Measurements from ENCODE around the gene SULT1A2.
"Not testable (repeated sequence)": the region's sequence is repeated elsewhere in the genome, so short reads cannot be mapped to it uniquely, and the experiment has no call there.

Gene SULT1A2

GRCh38 chr16:28554634-28555423 lies 42.0 kb downstream of the SULT1A2 start:
- no peak for DNase-seq

- peak; percentile 98 for DNase-seq
Observed at GRCh38 chr16:28553776-28554633, 42.8 kb downstream of the SULT1A2 start, which contains the start of gene SGF29. TSS of gene SGF29 (plus strand) at chr16:28553920. CDS start at chr16:28581070, 27,150 bp downstream.

- DNase-seq: peak; percentile 88
Observed at GRCh38 chr16:28549301-28549899, 47.5 kb downstream of the SULT1A2 start.

DNA sequence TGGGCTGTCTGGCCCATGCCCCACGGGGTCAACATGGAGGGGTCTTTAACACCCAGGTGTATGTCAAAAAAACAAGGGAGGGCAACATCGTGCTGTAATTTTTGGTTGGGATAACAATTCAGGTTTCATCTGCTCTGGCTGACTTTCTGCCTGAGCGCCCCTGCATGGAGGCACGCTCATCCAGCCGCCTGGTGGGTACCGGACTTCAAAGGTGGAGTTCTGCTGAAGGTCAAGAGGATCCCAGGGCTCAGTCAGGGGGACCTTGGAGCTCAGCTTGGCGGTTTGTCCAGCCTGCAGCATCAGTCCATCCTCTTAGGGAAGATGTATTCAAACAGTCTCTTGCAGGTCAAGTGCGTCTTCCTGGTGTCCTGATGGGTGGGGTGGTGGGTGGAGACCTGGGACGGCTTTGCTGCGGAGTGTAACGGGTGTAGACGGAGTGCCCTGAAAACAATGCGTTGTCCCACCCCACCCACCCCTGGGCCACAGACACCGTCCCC lies 48.5 kb downstream of the SULT1A2 start:
- no peak for DNase-seq

GRCh38 chr16:28546626-28547025 lies 50.2 kb downstream of the SULT1A2 start:
- DNase-seq: no peak

DNA sequence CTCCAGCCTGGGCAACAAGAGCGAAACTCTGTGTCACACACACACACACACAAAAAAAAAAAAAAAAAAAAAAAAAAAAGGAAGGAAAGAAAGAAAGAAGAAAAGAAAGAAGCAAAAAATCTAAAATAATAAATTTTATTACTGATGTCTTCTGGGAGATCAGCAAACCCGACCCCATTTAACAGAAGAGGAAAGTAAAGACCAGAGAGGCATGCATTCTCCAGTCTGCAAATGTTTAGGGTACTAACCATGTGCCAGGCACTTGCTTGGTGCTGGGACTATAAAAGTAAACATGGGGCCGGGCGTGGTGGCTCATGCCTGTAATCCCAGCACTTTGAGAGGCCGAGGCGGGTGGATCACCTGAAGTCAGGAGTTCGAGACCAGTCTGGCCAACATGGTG lies 50.9 kb downstream of the SULT1A2 start:
- not testable (repeated sequence) for DNase-seq

DNA sequence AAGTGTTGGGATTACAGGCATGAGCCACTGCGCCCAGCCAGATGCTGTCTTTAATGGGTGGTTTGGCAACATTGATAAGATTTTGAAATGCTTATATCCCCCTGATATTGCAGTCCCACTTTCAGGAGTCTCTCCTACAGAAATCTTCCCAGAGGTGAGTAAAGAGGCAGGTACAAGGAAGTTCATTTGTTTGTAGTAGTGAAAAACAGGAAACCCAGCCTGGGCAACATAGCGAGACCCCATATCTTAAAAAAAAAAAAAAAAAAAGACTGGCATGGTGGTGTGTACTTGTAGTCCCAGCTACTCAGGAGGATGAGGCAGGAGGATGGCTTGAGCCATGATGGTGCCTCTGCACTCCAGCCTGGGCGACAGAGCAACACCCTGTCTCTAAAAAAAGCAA lies 51.9 kb downstream of the SULT1A2 start:
- DNase-seq: no peak

DNA sequence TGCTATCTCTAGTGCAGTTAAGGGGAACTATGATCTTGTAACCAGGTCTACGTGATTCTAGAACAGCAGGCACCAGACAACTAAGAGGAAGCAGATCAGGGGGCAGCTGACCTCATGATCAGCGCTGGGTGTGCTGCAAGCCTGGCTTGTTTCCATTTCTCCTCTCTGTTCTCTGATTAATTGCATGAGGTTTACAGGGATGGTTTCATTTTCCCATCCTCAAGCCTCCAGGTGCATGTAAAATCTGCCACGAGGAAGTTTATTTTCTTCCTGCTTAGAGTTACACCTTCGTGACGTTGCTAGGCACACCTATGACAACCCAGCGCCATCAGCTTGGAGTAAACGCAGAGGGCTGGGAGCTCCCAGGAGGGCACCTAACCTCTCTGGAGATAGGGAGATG lies 53.8 kb downstream of the SULT1A2 start:
- peak; percentile 82 for DNase-seq

DNA sequence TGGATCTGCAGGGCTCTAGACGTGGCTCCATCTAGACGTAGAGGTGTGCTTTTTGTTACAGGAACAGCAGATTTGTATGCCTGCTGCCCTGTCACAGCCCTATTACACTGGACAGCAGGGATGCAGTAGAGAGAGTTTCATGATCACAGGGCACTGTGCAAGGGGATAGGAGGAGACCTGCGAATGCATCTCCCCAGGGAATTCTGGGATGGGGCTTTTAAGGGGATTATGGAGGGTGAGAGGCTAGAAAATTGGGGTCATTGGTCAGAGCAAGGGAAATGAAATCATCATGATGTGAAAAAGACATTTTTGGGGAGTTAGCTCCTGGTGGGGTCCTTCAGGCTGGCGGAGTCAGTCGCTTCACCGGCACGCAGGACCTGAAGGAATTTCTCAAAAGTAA lies 54.2 kb downstream of the SULT1A2 start:
- DNase-seq: no peak
